WTC11 (cell line): ENCODE data around the gene EIF3L. TPM values are rescaled to one million over a fixed set of nuclear protein-coding genes. Genes with fewer than 3 reads are reported as not detected.

Experiments used
- ATF1 ChIP-seq: sonication (generic); formaldehyde crosslinking; IDR thresholded peaks from 2 replicates; pipeline ENCODE4 v1.8.1; 2023; ENCODE audit warnings: mild to moderate bottlenecking, moderate library complexity, missing genetic modification reagents
- ATF2 ChIP-seq: sonication (generic); formaldehyde crosslinking; IDR thresholded peaks from 2 replicates; pipeline ENCODE4 v1.8.1; 2022; ENCODE audit warnings: low read depth, missing genetic modification reagents, borderline replicate concordance
- E2F4 ChIP-seq: sonication (generic); formaldehyde crosslinking; IDR thresholded peaks from 2 replicates; pipeline ENCODE4 v1.8.1; 2022; ENCODE audit warnings: low read depth, mild to moderate bottlenecking, moderate library complexity, missing genetic modification reagents, borderline replicate concordance
- EMX1 ChIP-seq: fragments of 250-450 bp; sonication (Bioruptor Pico); IDR thresholded peaks from 2 replicates; pipeline ENCODE4 v1.8.0; 2021; ENCODE audit warnings: mild to moderate bottlenecking
- GRHL2 ChIP-seq: fragments of 250-450 bp; sonication (Bioruptor Pico); IDR thresholded peaks from 2 replicates; pipeline ENCODE4 v1.8.0; 2022; ENCODE audit warnings: mild to moderate bottlenecking, moderate library complexity; ENCODE audit not compliant: insufficient replicate concordance, severe bottlenecking
- IRF2 ChIP-seq: sonication (generic); formaldehyde crosslinking; IDR thresholded peaks from 2 replicates; pipeline ENCODE4 v1.8.0; 2022; ENCODE audit warnings: low read depth, missing genetic modification reagents, borderline replicate concordance
- MXD4 ChIP-seq: fragments of 250-450 bp; sonication (Bioruptor Pico); IDR thresholded peaks from 2 replicates; pipeline ENCODE4 v1.8.0; 2021; ENCODE audit warnings: mild to moderate bottlenecking, moderate library complexity, borderline replicate concordance
- MYBL2 ChIP-seq: sonication (generic); formaldehyde crosslinking; IDR thresholded peaks from 2 replicates; pipeline ENCODE4 v1.8.1; 2023; ENCODE audit warnings: mild to moderate bottlenecking, moderate library complexity, missing genetic modification reagents
- NFATC4 ChIP-seq: fragments of 250-450 bp; sonication (Bioruptor Pico); IDR thresholded peaks from 2 replicates; pipeline ENCODE4 v1.9.0; 2021; ENCODE audit warnings: mild to moderate bottlenecking
- NR2C2 ChIP-seq: sonication (generic); formaldehyde crosslinking; IDR thresholded peaks from 2 replicates; pipeline ENCODE4 v1.8.0; 2022; ENCODE audit warnings: mild to moderate bottlenecking, missing genetic modification reagents
- NR3C1 ChIP-seq: sonication (generic); formaldehyde crosslinking; conservative IDR thresholded peaks from 2 replicates; pipeline ENCODE4 v1.8.1; 2023; ENCODE audit warnings: low read depth, mild to moderate bottlenecking, missing genetic modification reagents
- PRDM15 ChIP-seq: sonication (generic); formaldehyde crosslinking; IDR thresholded peaks from 2 replicates; pipeline ENCODE4 v1.8.0; 2022; ENCODE audit warnings: missing genetic modification reagents
- PREB ChIP-seq: sonication (generic); formaldehyde crosslinking; IDR thresholded peaks from 2 replicates; pipeline ENCODE4 v1.8.1; 2022; ENCODE audit warnings: mild to moderate bottlenecking, missing genetic modification reagents, moderate library complexity, borderline replicate concordance
- PRRX2 ChIP-seq: fragments of 250-450 bp; sonication (Bioruptor Pico); IDR thresholded peaks from 2 replicates; pipeline ENCODE4 v1.8.0; 2021; ENCODE audit warnings: mild to moderate bottlenecking
- SP1 ChIP-seq: sonication (generic); formaldehyde crosslinking; conservative IDR thresholded peaks from 2 replicates; pipeline ENCODE4 v1.8.1; 2022; ENCODE audit warnings: missing genetic modification reagents
- TEAD1 ChIP-seq: sonication (generic); formaldehyde crosslinking; IDR thresholded peaks from 2 replicates; pipeline ENCODE4 v1.8.0; 2022; ENCODE audit warnings: mild to moderate bottlenecking, missing genetic modification reagents
- ZBTB43 ChIP-seq: sonication (generic); formaldehyde crosslinking; IDR thresholded peaks from 2 replicates; pipeline ENCODE4 v1.8.1; 2023; ENCODE audit warnings: mild to moderate bottlenecking, missing genetic modification reagents
- ZNF138 ChIP-seq: sonication (generic); formaldehyde crosslinking; conservative IDR thresholded peaks from 2 replicates; pipeline ENCODE4 v1.8.1; 2022; ENCODE audit warnings: mild to moderate bottlenecking, moderate library complexity, missing genetic modification reagents
- ZNF396 ChIP-seq: fragments of 250-450 bp; sonication (Bioruptor Pico); IDR thresholded peaks from 2 replicates; pipeline ENCODE4 v1.8.0; 2021; ENCODE audit warnings: mild to moderate bottlenecking, moderate library complexity, borderline replicate concordance
- ZNF416 ChIP-seq: fragments of 250-450 bp; sonication (Bioruptor Pico); IDR thresholded peaks from 2 replicates; pipeline ENCODE4 v1.9.0; 2021; ENCODE audit warnings: mild to moderate bottlenecking, inconsistent platforms
- ZNF423 ChIP-seq: fragments of 250-450 bp; sonication (Bioruptor Pico); IDR thresholded peaks from 2 replicates; pipeline ENCODE4 v2.1.2; 2022; ENCODE audit warnings: mild to moderate bottlenecking, moderate library complexity
- total RNA-seq: library from RNA; stranded (reverse); gene quantifications from 3 replicates; pipeline ENCODE4 v1.2.3, GENCODE V29; 2021
- TF ChIP-seq, protein P1 (sequence below): sonication (generic); formaldehyde crosslinking; IDR thresholded peaks from 2 replicates; pipeline ENCODE4 v1.8.1; 2023; ENCODE audit warnings: mild to moderate bottlenecking, missing genetic modification reagents, moderate library complexity
- TF ChIP-seq, protein P2 (sequence below): sonication (generic); formaldehyde crosslinking; IDR thresholded peaks from 2 replicates; pipeline ENCODE4 v1.8.0; 2023; ENCODE audit warnings: missing genetic modification reagents, mild to moderate bottlenecking, borderline replicate concordance

The EIF3L gene
- total RNA-seq, 1 experiment from 2014 or later = 611 TPM

GRCh38 chr22:37818409-37819104 lies 30.7 kb upstream of the EIF3L start (continued):
- TF ChIP-seq PREB (CRISPR knock-in tag) (no peak), NFATC4 (no peak), NR2C2 (CRISPR knock-in tag) (no peak; the same call in 1 of the 2 replicates), NR3C1 (peak; percentile 87; the same call in 1 of the 2 replicates), ZNF423 (CRISPR knock-in tag) (0 out of 2 replicates have a peak, but pooled peaks have one; percentile 8), EMX1 (CRISPR knock-in tag) (no peak), ZBTB43 (CRISPR knock-in tag) (no peak), ZNF396 (no peak), TEAD1 (CRISPR knock-in tag) (peak; percentile 78; the same call in 1 of the 2 replicates), ZNF416 (CRISPR knock-in tag) (0 out of 2 replicates have a peak, but pooled peaks have one; percentile 58), PRDM15 (peak; percentile 39; the same call in 1 of the 2 replicates), IRF2 (CRISPR knock-in tag) (no peak), ATF1 (CRISPR knock-in tag) (no peak), MXD4 (no peak), ZNF138 (CRISPR knock-in tag) (peak; percentile 92; the same call in 1 of the 2 replicates), SP1 (no peak), GRHL2 (CRISPR knock-in tag) (no peak), MYBL2 (peak; percentile 77; the same call in 1 of the 2 replicates), ATF2 (CRISPR knock-in tag) (no peak; the same call in 1 of the 2 replicates), E2F4 (no peak), PRRX2 (no peak)
- TF ChIP-seq, protein P1, sequence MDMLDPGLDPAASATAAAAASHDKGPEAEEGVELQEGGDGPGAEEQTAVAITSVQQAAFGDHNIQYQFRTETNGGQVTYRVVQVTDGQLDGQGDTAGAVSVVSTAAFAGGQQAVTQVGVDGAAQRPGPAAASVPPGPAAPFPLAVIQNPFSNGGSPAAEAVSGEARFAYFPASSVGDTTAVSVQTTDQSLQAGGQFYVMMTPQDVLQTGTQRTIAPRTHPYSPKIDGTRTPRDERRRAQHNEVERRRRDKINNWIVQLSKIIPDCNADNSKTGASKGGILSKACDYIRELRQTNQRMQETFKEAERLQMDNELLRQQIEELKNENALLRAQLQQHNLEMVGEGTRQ (CRISPR knock-in tag) = no peak; the same call in none of the 2 replicates
- TF ChIP-seq, protein P2, sequence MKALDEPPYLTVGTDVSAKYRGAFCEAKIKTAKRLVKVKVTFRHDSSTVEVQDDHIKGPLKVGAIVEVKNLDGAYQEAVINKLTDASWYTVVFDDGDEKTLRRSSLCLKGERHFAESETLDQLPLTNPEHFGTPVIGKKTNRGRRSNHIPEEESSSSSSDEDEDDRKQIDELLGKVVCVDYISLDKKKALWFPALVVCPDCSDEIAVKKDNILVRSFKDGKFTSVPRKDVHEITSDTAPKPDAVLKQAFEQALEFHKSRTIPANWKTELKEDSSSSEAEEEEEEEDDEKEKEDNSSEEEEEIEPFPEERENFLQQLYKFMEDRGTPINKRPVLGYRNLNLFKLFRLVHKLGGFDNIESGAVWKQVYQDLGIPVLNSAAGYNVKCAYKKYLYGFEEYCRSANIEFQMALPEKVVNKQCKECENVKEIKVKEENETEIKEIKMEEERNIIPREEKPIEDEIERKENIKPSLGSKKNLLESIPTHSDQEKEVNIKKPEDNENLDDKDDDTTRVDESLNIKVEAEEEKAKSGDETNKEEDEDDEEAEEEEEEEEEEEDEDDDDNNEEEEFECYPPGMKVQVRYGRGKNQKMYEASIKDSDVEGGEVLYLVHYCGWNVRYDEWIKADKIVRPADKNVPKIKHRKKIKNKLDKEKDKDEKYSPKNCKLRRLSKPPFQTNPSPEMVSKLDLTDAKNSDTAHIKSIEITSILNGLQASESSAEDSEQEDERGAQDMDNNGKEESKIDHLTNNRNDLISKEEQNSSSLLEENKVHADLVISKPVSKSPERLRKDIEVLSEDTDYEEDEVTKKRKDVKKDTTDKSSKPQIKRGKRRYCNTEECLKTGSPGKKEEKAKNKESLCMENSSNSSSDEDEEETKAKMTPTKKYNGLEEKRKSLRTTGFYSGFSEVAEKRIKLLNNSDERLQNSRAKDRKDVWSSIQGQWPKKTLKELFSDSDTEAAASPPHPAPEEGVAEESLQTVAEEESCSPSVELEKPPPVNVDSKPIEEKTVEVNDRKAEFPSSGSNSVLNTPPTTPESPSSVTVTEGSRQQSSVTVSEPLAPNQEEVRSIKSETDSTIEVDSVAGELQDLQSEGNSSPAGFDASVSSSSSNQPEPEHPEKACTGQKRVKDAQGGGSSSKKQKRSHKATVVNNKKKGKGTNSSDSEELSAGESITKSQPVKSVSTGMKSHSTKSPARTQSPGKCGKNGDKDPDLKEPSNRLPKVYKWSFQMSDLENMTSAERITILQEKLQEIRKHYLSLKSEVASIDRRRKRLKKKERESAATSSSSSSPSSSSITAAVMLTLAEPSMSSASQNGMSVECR (CRISPR knock-in tag) = peak; percentile 90; the same call in 1 of the 2 replicates
